Skeletal muscle cell (primary cell): ENCODE measurements around the gene STEAP1B.
"Not testable (repeated sequence)": the region's sequence is repeated elsewhere in the genome, so short reads cannot be mapped to it uniquely, and the experiment has no call there.

ENCODE experiments used
- DNase-seq: peaks from one replicate; pipeline ENCODE4 v3.0.0-alpha.2; 2010; ENCODE audit warnings: low read depth
- H3K4me3 ChIP-seq: 2 replicates; pipeline ENCODE4 v1.5.1; 2011; ENCODE audit warnings: low read depth, mild to moderate bottlenecking, control low read depth, low read length, moderate library complexity

Gene STEAP1B

GRCh38 chr7:22499888-22500689 is at the start of gene STEAP1B:
STEAP1B (minus strand) TSS chr7:22500188; CDS start chr7:22494855, 5,333 bp downstream.
- DNase-seq = peak; percentile 67
- peak within 1 kb of the TSS; percentile 51 for H3K4me3 ChIP-seq

GRCh38 chr7:22549051-22549450 is 49.1 kb upstream of the STEAP1B start:
- DNase-seq = no peak
- H3K4me3 ChIP-seq = no peak overlapping the region

- no peak for DNase-seq
- H3K4me3 ChIP-seq = no peak overlapping the region
These were observed 48.3 kb upstream of the STEAP1B start for GRCh38 chr7:22548313-22548712.

- DNase-seq = no peak
- no peak overlapping the region for H3K4me3 ChIP-seq
These were observed 46.8 kb upstream of the STEAP1B start for GRCh38 chr7:22546769-22547168.

GRCh38 chr7:22545529-22545928 is 45.5 kb upstream of the STEAP1B start:
- DNase-seq = no peak
- H3K4me3 ChIP-seq = no peak overlapping the region

GRCh38 chr7:22544245-22544644 is 44.3 kb upstream of the STEAP1B start:
- no peak for DNase-seq
- H3K4me3 ChIP-seq = no peak overlapping the region

- no peak overlapping the region for H3K4me3 ChIP-seq
- DNase-seq = no peak
These were observed 43.2 kb upstream of the STEAP1B start for GRCh38 chr7:22543169-22543568.

- DNase-seq = no peak
- H3K4me3 ChIP-seq = no peak overlapping the region
These were observed 42.7 kb upstream of the STEAP1B start for GRCh38 chr7:22542669-22543068.

- no peak overlapping the region for H3K4me3 ChIP-seq
- no peak for DNase-seq
These were observed 42.3 kb upstream of the STEAP1B start for GRCh38 chr7:22542254-22542653.

- H3K4me3 ChIP-seq = no peak overlapping the region
- DNase-seq = no peak
These were observed 41.8 kb upstream of the STEAP1B start for GRCh38 chr7:22541789-22542188.

- DNase-seq, H3K4me3 ChIP-seq: not testable (repeated sequence)
These were observed 28.5 kb upstream of the STEAP1B start for GRCh38 chr7:22528537-22528936.

GRCh38 chr7:22524353-22524947 is 24.5 kb upstream of the STEAP1B start:
- not testable (repeated sequence) for H3K4me3 ChIP-seq

GRCh38 chr7:22523478-22524352 is 23.7 kb upstream of the STEAP1B start:
- DNase-seq = peak; percentile 19
- H3K4me3 ChIP-seq = not testable (repeated sequence)

More at GRCh38 chr7:22524353-22524947, 24.5 kb upstream of the STEAP1B start:
- DNase-seq = not testable (repeated sequence)

- DNase-seq, H3K4me3 ChIP-seq: not testable (repeated sequence)
These were observed 19.6 kb upstream of the STEAP1B start for GRCh38 chr7:22519560-22519959.

- H3K4me3 ChIP-seq, DNase-seq: not testable (repeated sequence)
These were observed 17.0 kb upstream of the STEAP1B start for GRCh38 chr7:22516950-22517349.

- not testable (repeated sequence) for H3K4me3 ChIP-seq, DNase-seq
These were observed 15.0 kb upstream of the STEAP1B start for GRCh38 chr7:22514963-22515362.

GRCh38 chr7:22507320-22507719 is 7.3 kb upstream of the STEAP1B start:
- H3K4me3 ChIP-seq, DNase-seq: not testable (repeated sequence)

- DNase-seq, H3K4me3 ChIP-seq: not testable (repeated sequence)
These were observed 6.5 kb upstream of the STEAP1B start for GRCh38 chr7:22506316-22507020.

GRCh38 chr7:22504519-22504918 is 4.5 kb upstream of the STEAP1B start:
- H3K4me3 ChIP-seq, DNase-seq: not testable (repeated sequence)
